Panc1 (cell line): ENCODE results near the gene AP3B2. TPM values are rescaled to one million over a fixed set of nuclear protein-coding genes. Genes with fewer than 3 reads are reported as not detected.

Experiments used
- ATAC-seq: fragments of 200-7000 bp; cut with Tn5 transposase; 2 replicates; pipeline ENCODE4 v1.9.1; 2020; ENCODE audit warnings: mild to moderate bottlenecking, moderate library complexity
- BruUV-seq: library from RNA; stranded (reverse); fragments of 400-500 nt; replicated peaks from 2 replicates; lab custom pipeline; 2021; lab: Mats Ljungman, UMichigan
- CTCF ChIA-PET: fragments of 300-600 bp; sonication (Branson Sonifier 250); formaldehyde crosslinking; loops from one replicate; lab custom pipeline; 2022; ENCODE audit warnings: antibody characterized with exemption; lab: Charles Lee
- POLR2A ChIA-PET: fragments of 300-600 bp; sonication (Branson Sonifier 250); formaldehyde crosslinking; loops from one replicate; lab custom pipeline; 2022; ENCODE audit warnings: antibody characterized with exemption; lab: Charles Lee
- DNase-seq: peaks from one replicate; pipeline ENCODE4 v3.0.0-alpha.2; 2010; ENCODE audit warnings: low read depth, low spot score
- H3K27ac ChIP-seq: 2 replicates; pipeline ENCODE4 v1.5.1; 2011; ENCODE audit warnings: mild to moderate bottlenecking, low read length, inconsistent platforms
- H3K27me3 ChIP-seq: fragments of 200-500 bp; sonication (Bioruptor generic); 2 replicates; pipeline ENCODE4 v1.6.0; 2014; ENCODE audit warnings: low read length, inconsistent platforms; ENCODE audit not compliant: control insufficient read depth, insufficient read depth
- H3K36me3 ChIP-seq: fragments of 200-500 bp; sonication (Bioruptor generic); 2 replicates; pipeline ENCODE4 v1.5.1; 2014; ENCODE audit warnings: inconsistent platforms, mild to moderate bottlenecking, low read length, moderate library complexity; ENCODE audit not compliant: control insufficient read depth, insufficient read depth
- H3K4me1 ChIP-seq: 2 replicates; pipeline ENCODE4 v1.5.1; 2011; ENCODE audit warnings: inconsistent platforms, mild to moderate bottlenecking, low read length, moderate library complexity; ENCODE audit not compliant: control insufficient read depth, insufficient read depth
- H3K4me3 ChIP-seq, 2 experiments: 2 replicates each; pipeline ENCODE4 v1.5.1; 2011 to 2012; ENCODE audit warnings: low read depth in 2 of 2, low read length in 2 of 2, mild to moderate bottlenecking in 2 of 2, inconsistent platforms in 1 of 2, moderate library complexity in 1 of 2
- H3K9me3 ChIP-seq: fragments of 200-500 bp; sonication (Bioruptor generic); 2 replicates; pipeline ENCODE4 v1.5.1; 2014; ENCODE audit warnings: low read depth, mild to moderate bottlenecking, inconsistent platforms, low read length, moderate library complexity; ENCODE audit not compliant: control insufficient read depth, insufficient read depth
- POLR2AphosphoS5 ChIP-seq: IDR thresholded peaks from 2 replicates; pipeline ENCODE4 v1.6.1; 2012; ENCODE audit warnings: mild to moderate bottlenecking, low read depth, low read length, moderate library complexity
- SIN3A ChIP-seq: IDR thresholded peaks from 2 replicates; pipeline ENCODE4 v1.6.1; 2012; ENCODE audit warnings: low read depth, mild to moderate bottlenecking, low read length, moderate library complexity, borderline replicate concordance; ENCODE audit not compliant: insufficient read depth
- TCF7L2 ChIP-seq: IDR thresholded peaks from 2 replicates; pipeline ENCODE4 v1.6.1; 2011; ENCODE audit warnings: mild to moderate bottlenecking, low read depth, low read length, inconsistent platforms
- in situ Hi-C: cut with HindIII; loops from 2 replicates; pipeline ENCODE4 v1.10.0; 2016; ENCODE audit warnings: low sequenced_read_pairs, low pct_unique_long_range_greater_than_20kb
- intact Hi-C: fragments of 100-400 bp; cut with micrococcal nuclease; formaldehyde crosslinking; loops from one replicate; pipeline ENCODE4 v1.10.0; 2022; ENCODE audit not compliant: unreplicated experiment
- total RNA-seq: library from RNA; stranded (reverse); gene quantifications from one replicate; pipeline ENCODE4 v1.2.1, GENCODE V29; 2021; ENCODE audit not compliant: unreplicated experiment
- TF ChIP-seq, protein P1 (sequence below), 2 experiments: IDR thresholded peaks; 2 replicates each; pipeline ENCODE4 v1.6.1; 2011 to 2012; ENCODE audit warnings: low read depth in 2 of 2, control low read depth in 1 of 2, low read length in 1 of 2, mild to moderate bottlenecking in 1 of 2, moderate library complexity in 1 of 2; ENCODE audit not compliant: insufficient read depth in 1 of 2
- TF ChIP-seq, protein P2 (sequence below): fragments of 450-650 bp; IDR thresholded peaks from 2 replicates; pipeline ENCODE4 v1.5.1; 2017; ENCODE audit warnings: mild to moderate bottlenecking

AP3B2 gene
- total RNA-seq, 1 experiment from 2014 or later: 0.95 TPM

DNA sequence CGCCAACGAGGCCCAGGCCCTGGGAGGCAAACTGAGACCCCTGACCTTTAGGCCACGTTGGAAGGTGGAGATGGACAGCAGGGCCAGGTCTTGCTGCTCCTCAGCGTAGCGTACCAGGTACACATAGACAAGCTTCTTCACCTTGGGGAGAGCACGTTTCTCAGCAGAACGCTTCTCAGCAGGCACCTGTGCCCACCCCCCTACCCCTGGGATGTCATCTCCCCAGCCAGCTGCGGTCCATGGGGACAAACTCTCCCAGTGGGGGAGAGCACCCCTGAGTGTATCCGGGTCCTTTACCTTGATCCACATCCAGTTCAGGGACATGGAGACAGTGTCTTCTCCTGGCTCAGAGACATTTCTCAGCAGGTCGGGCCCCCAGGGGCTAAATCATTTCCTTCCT, 21.0 kb downstream of the AP3B2 start:
- no peak for DNase-seq
- BruUV-seq: no TSS peak
- intact Hi-C loops (no loop called here), in situ Hi-C loops (no loop called here)
- no peak for ATAC-seq
- CTCF ChIA-PET: no interaction called here
- Histone ChIP-seq H3K27ac (no peak overlapping the region), H3K36me3 (no peaks in the 10 kb centered on the region), H3K4me1 (no peaks in the 10 kb centered on the region), H3K4me3 (no peak overlapping the region), H3K9me3 (no peaks in the 10 kb centered on the region), H3K27me3 (no peaks in the 10 kb centered on the region; the same call in 1 of the 2 replicates)
- POLR2A ChIA-PET: no interaction called here
- TF ChIP-seq, protein P1, sequence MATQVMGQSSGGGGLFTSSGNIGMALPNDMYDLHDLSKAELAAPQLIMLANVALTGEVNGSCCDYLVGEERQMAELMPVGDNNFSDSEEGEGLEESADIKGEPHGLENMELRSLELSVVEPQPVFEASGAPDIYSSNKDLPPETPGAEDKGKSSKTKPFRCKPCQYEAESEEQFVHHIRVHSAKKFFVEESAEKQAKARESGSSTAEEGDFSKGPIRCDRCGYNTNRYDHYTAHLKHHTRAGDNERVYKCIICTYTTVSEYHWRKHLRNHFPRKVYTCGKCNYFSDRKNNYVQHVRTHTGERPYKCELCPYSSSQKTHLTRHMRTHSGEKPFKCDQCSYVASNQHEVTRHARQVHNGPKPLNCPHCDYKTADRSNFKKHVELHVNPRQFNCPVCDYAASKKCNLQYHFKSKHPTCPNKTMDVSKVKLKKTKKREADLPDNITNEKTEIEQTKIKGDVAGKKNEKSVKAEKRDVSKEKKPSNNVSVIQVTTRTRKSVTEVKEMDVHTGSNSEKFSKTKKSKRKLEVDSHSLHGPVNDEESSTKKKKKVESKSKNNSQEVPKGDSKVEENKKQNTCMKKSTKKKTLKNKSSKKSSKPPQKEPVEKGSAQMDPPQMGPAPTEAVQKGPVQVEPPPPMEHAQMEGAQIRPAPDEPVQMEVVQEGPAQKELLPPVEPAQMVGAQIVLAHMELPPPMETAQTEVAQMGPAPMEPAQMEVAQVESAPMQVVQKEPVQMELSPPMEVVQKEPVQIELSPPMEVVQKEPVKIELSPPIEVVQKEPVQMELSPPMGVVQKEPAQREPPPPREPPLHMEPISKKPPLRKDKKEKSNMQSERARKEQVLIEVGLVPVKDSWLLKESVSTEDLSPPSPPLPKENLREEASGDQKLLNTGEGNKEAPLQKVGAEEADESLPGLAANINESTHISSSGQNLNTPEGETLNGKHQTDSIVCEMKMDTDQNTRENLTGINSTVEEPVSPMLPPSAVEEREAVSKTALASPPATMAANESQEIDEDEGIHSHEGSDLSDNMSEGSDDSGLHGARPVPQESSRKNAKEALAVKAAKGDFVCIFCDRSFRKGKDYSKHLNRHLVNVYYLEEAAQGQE (IDR thresholded peaks at IDR 0.05; ENCODE audit: insufficient read depth in 1 of 2, low read depth in 2 of 2, low read length in 1 of 2): no peak
- TF ChIP-seq TCF7L2: no peak
- no peak for TF ChIP-seq SIN3A
- TF ChIP-seq, protein P2, sequence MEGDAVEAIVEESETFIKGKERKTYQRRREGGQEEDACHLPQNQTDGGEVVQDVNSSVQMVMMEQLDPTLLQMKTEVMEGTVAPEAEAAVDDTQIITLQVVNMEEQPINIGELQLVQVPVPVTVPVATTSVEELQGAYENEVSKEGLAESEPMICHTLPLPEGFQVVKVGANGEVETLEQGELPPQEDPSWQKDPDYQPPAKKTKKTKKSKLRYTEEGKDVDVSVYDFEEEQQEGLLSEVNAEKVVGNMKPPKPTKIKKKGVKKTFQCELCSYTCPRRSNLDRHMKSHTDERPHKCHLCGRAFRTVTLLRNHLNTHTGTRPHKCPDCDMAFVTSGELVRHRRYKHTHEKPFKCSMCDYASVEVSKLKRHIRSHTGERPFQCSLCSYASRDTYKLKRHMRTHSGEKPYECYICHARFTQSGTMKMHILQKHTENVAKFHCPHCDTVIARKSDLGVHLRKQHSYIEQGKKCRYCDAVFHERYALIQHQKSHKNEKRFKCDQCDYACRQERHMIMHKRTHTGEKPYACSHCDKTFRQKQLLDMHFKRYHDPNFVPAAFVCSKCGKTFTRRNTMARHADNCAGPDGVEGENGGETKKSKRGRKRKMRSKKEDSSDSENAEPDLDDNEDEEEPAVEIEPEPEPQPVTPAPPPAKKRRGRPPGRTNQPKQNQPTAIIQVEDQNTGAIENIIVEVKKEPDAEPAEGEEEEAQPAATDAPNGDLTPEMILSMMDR: no peak
- TF ChIP-seq POLR2AphosphoS5: no peak

DNA sequence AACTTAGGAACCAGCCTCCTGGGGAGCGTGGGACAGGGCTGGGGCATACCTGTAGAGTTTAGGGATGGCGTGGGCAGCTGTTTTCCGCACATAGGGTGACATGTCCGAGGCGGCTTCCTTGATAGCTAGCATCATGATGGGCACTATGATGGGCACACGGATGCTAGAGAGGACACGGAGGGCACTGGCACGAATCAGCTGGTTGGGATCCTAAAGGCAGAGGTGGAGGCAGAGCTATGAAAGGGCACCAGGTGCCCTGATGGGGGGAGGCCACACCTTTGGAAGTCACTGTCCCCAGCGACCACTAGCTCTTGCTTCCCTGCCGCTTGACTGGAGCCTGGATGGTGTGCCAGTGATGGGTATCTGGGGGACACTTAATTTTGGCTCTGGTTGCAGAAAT, 28.3 kb downstream of the AP3B2 start:
- TF ChIP-seq TCF7L2 (no peak), POLR2AphosphoS5 (no peak), SIN3A (no peak)
- TF ChIP-seq, protein P2: no peak
- TF ChIP-seq, protein P1 (IDR thresholded peaks at IDR 0.05; ENCODE audit: insufficient read depth in 1 of 2, low read depth in 2 of 2, low read length in 1 of 2): no peak
- no TSS peak for BruUV-seq
- CTCF ChIA-PET: no interaction called here
- Histone ChIP-seq H3K27me3 (peaks cover 8% of the 10 kb centered on the region), H3K4me1 (no peaks in the 10 kb centered on the region), H3K4me3 (no peak overlapping the region), H3K36me3 (no peaks in the 10 kb centered on the region), H3K27ac (no peak overlapping the region), H3K9me3 (no peaks in the 10 kb centered on the region)
- ATAC-seq (no peak), DNase-seq (no peak)
- in situ Hi-C loops: no loop called here
- intact Hi-C loops: no loop called here
- POLR2A ChIA-PET: no interaction called here
